Keratinocyte (primary cell): ENCODE measurements around the gene ADH1C. TPM values are rescaled to one million over a fixed set of nuclear protein-coding genes. Genes with fewer than 3 reads are reported as not detected.
"Not testable (repeated sequence)": the region's sequence is repeated elsewhere in the genome, so short reads cannot be mapped to it uniquely, and the experiment has no call there.

Source experiments
- DNase-seq: peaks from one replicate; pipeline ENCODE4 v3.0.0-alpha.2; 2011; ENCODE audit warnings: low read depth, missing footprints, low spot score
- FAIRE-seq: peaks from 2 replicates; lab custom pipeline; 2011; peaks lifted over from hg19 to GRCh38; lab: Jason Lieb, UNC
- H2AFZ ChIP-seq: 2 replicates; pipeline ENCODE4 v1.6.0; 2012; ENCODE audit warnings: low read length, control low read depth, inconsistent platforms; ENCODE audit not compliant: control insufficient read depth
- H3K27ac ChIP-seq: 2 replicates; pipeline ENCODE4 v1.5.1; 2011; ENCODE audit warnings: low read length; ENCODE audit not compliant: control insufficient read depth, insufficient read depth
- H3K27me3 ChIP-seq: 3 replicates; pipeline ENCODE4 v1.6.0; 2011; ENCODE audit warnings: low read length; ENCODE audit not compliant: control insufficient read depth, insufficient read depth; ENCODE audit errors: extremely low read depth
- H3K36me3 ChIP-seq, 2 experiments: 2 replicates in 1 of 2; 3 replicates in 1 of 2; pipeline ENCODE4 v1.5.1; 2011; ENCODE audit warnings: low read length in 2 of 2, mild to moderate bottlenecking in 1 of 2; ENCODE audit not compliant: control insufficient read depth in 2 of 2, insufficient read depth in 2 of 2; ENCODE audit errors: extremely low read depth in 1 of 2
- H3K4me1 ChIP-seq: 3 replicates; pipeline ENCODE4 v1.5.1; 2011; ENCODE audit warnings: low read length; ENCODE audit not compliant: control insufficient read depth, insufficient read depth; ENCODE audit errors: extremely low read depth
- H3K4me2 ChIP-seq: 3 replicates; pipeline ENCODE4 v1.6.0; 2011; ENCODE audit warnings: low read depth, low read length; ENCODE audit not compliant: control insufficient read depth, insufficient read depth; ENCODE audit errors: extremely low read depth
- H3K4me3 ChIP-seq, 3 experiments: fragments of 200-600 bp in 1 of 3; sonication (generic) in 1 of 3; 2 replicates in 2 of 3; 3 replicates in 1 of 3; pipeline ENCODE4 v1.5.1; 2011 to 2016; ENCODE audit warnings: low read length in 3 of 3, mild to moderate bottlenecking in 3 of 3, control low read depth in 2 of 3, inconsistent platforms in 1 of 3, low read depth in 1 of 3, mixed read lengths in 1 of 3, mixed run types in 1 of 3, moderate library complexity in 1 of 3; ENCODE audit not compliant: control insufficient read depth in 2 of 3, insufficient read depth in 2 of 3; ENCODE audit errors: extremely low read depth in 1 of 3
- H3K79me2 ChIP-seq: 2 replicates; pipeline ENCODE4 v1.6.0; 2012; ENCODE audit warnings: low read length; ENCODE audit not compliant: control insufficient read depth, insufficient read depth
- H3K9ac ChIP-seq: 3 replicates; pipeline ENCODE4 v1.6.0; 2011; ENCODE audit warnings: low read length; ENCODE audit not compliant: control insufficient read depth, insufficient read depth; ENCODE audit errors: extremely low read depth
- H3K9me1 ChIP-seq: 3 replicates; pipeline ENCODE4 v1.6.0; 2011; ENCODE audit warnings: low read length; ENCODE audit not compliant: control insufficient read depth, insufficient read depth; ENCODE audit errors: extremely low read depth
- H3K9me3 ChIP-seq: 2 replicates; pipeline ENCODE4 v1.5.1; 2012; ENCODE audit warnings: low read depth, low read length; ENCODE audit not compliant: control insufficient read depth
- H4K20me1 ChIP-seq: 3 replicates; pipeline ENCODE4 v1.6.0; 2011; ENCODE audit warnings: low read length; ENCODE audit not compliant: control insufficient read depth, insufficient read depth; ENCODE audit errors: extremely low read depth
- CTCF ChIP-seq, 3 experiments: IDR thresholded peaks in 1 of 3; conservative IDR thresholded peaks in 1 of 3; optimal IDR thresholded peaks in 1 of 3; 2 replicates in 2 of 3; 3 replicates in 1 of 3; pipeline versions ENCODE3 to v1.5.1; 2011; ENCODE audit warnings: low read length in 3 of 3, mild to moderate bottlenecking in 3 of 3, moderate library complexity in 2 of 3, control low read depth in 1 of 3, inconsistent platforms in 1 of 3; ENCODE audit not compliant: insufficient read depth in 2 of 3; ENCODE audit errors: extremely low read depth in 1 of 3
- EZH2 ChIP-seq: IDR thresholded peaks from one replicate; pipeline ENCODE4 v1.6.1; 2012; ENCODE audit warnings: inconsistent platforms, mild to moderate bottlenecking, low read length, moderate library complexity
- dilution Hi-C: fragments of 300-500 bp; cut with MboI; formaldehyde crosslinking; loops from one replicate; pipeline ENCODE4 v1.7.0; 2020; ENCODE audit warnings: low sequenced_read_pairs; ENCODE audit not compliant: extremely low pct_ligation_motif_present
- polyA plus RNA-seq, 5 experiments: library from polyadenylated mRNA; depleted of rRNA in 3 of 5; stranded (reverse) in 3 of 5; stranded (forward) in 1 of 5; unstranded in 1 of 5; fragments of >200 nt; gene quantifications; 1 replicate in 1 of 5; 2 replicates in 3 of 5; 3 replicates in 1 of 5; pipeline versions ENCODE4 v1.2.1 to v1.2.3, GENCODE V29; 2011 to 2012; ENCODE audit warnings: missing spikeins in 2 of 5, low read depth in 1 of 5, low replicate concordance in 1 of 5

Gene ADH1C
- polyA plus RNA-seq, 1 donor (not counting 4 experiments of a cell fraction or from before 2014, with no cell fraction given), result 0.03 TPM

GRCh38 chr4:99321241-99322191 lies 31.0 kb downstream of the ADH1C start, which contains the start of gene ADH1B:
TSS of gene ADH1B (minus strand) at chr4:99321401. CDS start at chr4:99321331, 70 bp downstream.
- no peaks in the 10 kb centered on the region for H3K9me3 ChIP-seq

GRCh38 chr4:99317811-99318210 lies 34.7 kb downstream of the ADH1C start:
- FAIRE-seq, dilution Hi-C loops: not testable (repeated sequence)

More at GRCh38 chr4:99321241-99322191, 31.0 kb downstream of the ADH1C start, which contains the start of gene ADH1B:
- H3K9ac ChIP-seq, result no peak within 1 kb of the TSS
- no peaks in the 10 kb centered on the region for H3K79me2 ChIP-seq
- DNase-seq, result no peak
- H3K27me3 ChIP-seq, result no peaks in the 10 kb centered on the region
- no peaks in the 10 kb centered on the region for H3K9me1 ChIP-seq
- H2AFZ ChIP-seq, result no peak within 1 kb of the TSS
- no peaks in the 10 kb centered on the region for H3K36me3 ChIP-seq
- TF ChIP-seq EZH2 (no peak), CTCF (optimal IDR thresholded peaks at IDR 0.05 in 1 of 3, IDR thresholded peaks at IDR 0.05 in 1 of 3, conservative IDR thresholded peaks at IDR 0.05 in 1 of 3; ENCODE audit: extremely low read depth in 1 of 3, insufficient read depth in 2 of 3, low read length in 3 of 3) (no peak)
- dilution Hi-C loops, result no loop called here
- no peaks in the 10 kb centered on the region for H3K4me1 ChIP-seq
- H4K20me1 ChIP-seq, result no peaks in the 10 kb centered on the region
- no peak within 1 kb of the TSS for H3K4me2 ChIP-seq
- H3K27ac ChIP-seq, result no peak within 1 kb of the TSS
- no peak for FAIRE-seq
- no peak within 1 kb of the TSS for H3K4me3 ChIP-seq

More at GRCh38 chr4:99317811-99318210, 34.7 kb downstream of the ADH1C start:
- not testable (repeated sequence) for H3K79me2 ChIP-seq, H3K27ac ChIP-seq, H3K9ac ChIP-seq, H3K27me3 ChIP-seq, H3K4me1 ChIP-seq, H3K9me1 ChIP-seq, H3K9me3 ChIP-seq, DNase-seq, H3K4me2 ChIP-seq, H3K4me3 ChIP-seq, H3K36me3 ChIP-seq, H2AFZ ChIP-seq, H4K20me1 ChIP-seq
